Upper lobe of left lung (tissue), 4 donors: ENCODE results near the gene ALCAM.

ENCODE experiments used
- CTCF ChIP-seq, 6 experiments: fragments of 450-650 bp in 4 of 6; fragments of 200-600 bp in 2 of 6; sonication (generic) in 2 of 6; IDR thresholded peaks; one replicate each; pipeline ENCODE4 v1.5.1; 2016 to 2019; ENCODE audit warnings: antibody characterized with exemption in 6 of 6
- EP300 ChIP-seq, 4 donors: sonication (generic); formaldehyde crosslinking; IDR thresholded peaks; one replicate each; pipeline ENCODE4 v1.5.1; 2017; ENCODE audit warnings: antibody characterized with exemption in 4 of 4, control low read depth in 2 of 4
- POLR2A ChIP-seq, 4 donors: fragments of 450-650 bp; IDR thresholded peaks; one replicate each; pipeline ENCODE4 v1.5.1; 2016 to 2017; ENCODE audit warnings: antibody characterized with exemption in 4 of 4, mild to moderate bottlenecking in 2 of 4
- POLR2AphosphoS5 ChIP-seq, 2 donors: sonication (generic); formaldehyde crosslinking; IDR thresholded peaks; one replicate each; pipeline ENCODE4 v1.5.1; 2017; ENCODE audit warnings: antibody characterized with exemption in 2 of 2

- no peak for TF ChIP-seq EP300 (IDR thresholded peaks at IDR 0.05)
- TF ChIP-seq POLR2A (IDR thresholded peaks at IDR 0.05): no peak
- TF ChIP-seq CTCF (IDR thresholded peaks at IDR 0.05): no peak
- TF ChIP-seq POLR2AphosphoS5 (IDR thresholded peaks at IDR 0.05): no peak
Measured at GRCh38 chr3:105525531-105525930, 158.8 kb downstream of the ALCAM start.
